GM21528 (cell line): Measurements from ENCODE around the gene FAM20C.
"Not testable (repeated sequence)": the region's sequence is repeated elsewhere in the genome, so short reads cannot be mapped to it uniquely, and the experiment has no call there.

Experiments used
- ATAC-seq: cut with Tn5 transposase; IDR thresholded peaks from one replicate; pipeline ENCODE4 v1.9.1; 2021; ENCODE audit warnings: mild to moderate bottlenecking, moderate library complexity; ENCODE audit not compliant: unreplicated experiment, low FRiP score

The FAM20C gene

GRCh38 chr7:236967-237366, 44.6 kb downstream of the FAM20C start:
- no peak for ATAC-seq

- ATAC-seq = no peak
Measured at GRCh38 chr7:237385-237784, 45.0 kb downstream of the FAM20C start.

- ATAC-seq = no peak
Measured at GRCh38 chr7:240146-240676, 47.8 kb downstream of the FAM20C start.

GRCh38 chr7:240887-241421, 48.6 kb downstream of the FAM20C start:
- no peak for ATAC-seq

- no peak for ATAC-seq
Measured at GRCh38 chr7:241513-241912, 49.1 kb downstream of the FAM20C start.

- not testable (repeated sequence) for ATAC-seq
Measured at GRCh38 chr7:242826-243579, 50.6 kb downstream of the FAM20C start.

- ATAC-seq = not testable (repeated sequence)
Measured at GRCh38 chr7:243580-243978, 51.2 kb downstream of the FAM20C start.

GRCh38 chr7:244974-245373, 52.6 kb downstream of the FAM20C start:
- no peak for ATAC-seq

GRCh38 chr7:245574-246295, 53.4 kb downstream of the FAM20C start:
- ATAC-seq = no peak

- ATAC-seq = no peak
Measured at GRCh38 chr7:246451-246850, 54.1 kb downstream of the FAM20C start.

GRCh38 chr7:247181-247580, 54.8 kb downstream of the FAM20C start:
- no peak for ATAC-seq

GRCh38 chr7:247636-248035, 55.3 kb downstream of the FAM20C start:
- no peak for ATAC-seq

GRCh38 chr7:248732-249435, 56.5 kb downstream of the FAM20C start:
- ATAC-seq = no peak

- ATAC-seq = no peak
Measured at GRCh38 chr7:249989-250388, 57.6 kb downstream of the FAM20C start.

GRCh38 chr7:250523-250922, 58.2 kb downstream of the FAM20C start:
- ATAC-seq = no peak

- no peak for ATAC-seq
Measured at GRCh38 chr7:251005-251404, 58.6 kb downstream of the FAM20C start.

- ATAC-seq = no peak
Measured at GRCh38 chr7:251446-252175, 59.2 kb downstream of the FAM20C start.

GRCh38 chr7:252216-252965, 60.0 kb downstream of the FAM20C start:
- ATAC-seq = no peak

- no peak for ATAC-seq
Measured at GRCh38 chr7:252981-253380, 60.6 kb downstream of the FAM20C start.
